EL (cell line): ENCODE measurements around the gene TFE3.
"Not testable (repeated sequence)": the region's sequence is repeated elsewhere in the genome, so short reads cannot be mapped to it uniquely, and the experiment has no call there.

Experiments used
- DNase-seq: peaks from one replicate; pipeline ENCODE4 v3.0.0-alpha.2; 2016

Gene TFE3

GRCh38 chrX:48999030-48999429 lies 44.1 kb downstream of the TFE3 start:
- DNase-seq: no peak

DNA sequence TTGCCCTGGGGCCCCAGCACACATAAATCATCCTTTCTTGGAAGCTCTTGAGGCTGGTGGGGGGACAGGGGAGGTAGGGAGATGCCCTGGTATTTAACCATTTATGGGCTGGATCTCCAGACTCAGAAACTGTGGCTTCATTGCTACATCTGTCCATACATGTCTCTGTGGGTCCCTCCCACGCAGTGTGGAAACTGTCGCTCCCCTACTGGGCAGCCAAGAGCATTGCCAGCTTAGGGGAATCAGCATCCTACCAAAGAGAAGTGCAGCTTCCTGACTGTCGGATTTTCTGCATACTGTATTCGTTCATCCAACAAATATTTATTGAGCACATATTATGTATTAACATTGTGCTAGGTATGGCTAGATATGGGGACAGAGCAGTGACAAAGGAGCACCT lies 44.8 kb downstream of the TFE3 start:
- DNase-seq: no peak

DNA sequence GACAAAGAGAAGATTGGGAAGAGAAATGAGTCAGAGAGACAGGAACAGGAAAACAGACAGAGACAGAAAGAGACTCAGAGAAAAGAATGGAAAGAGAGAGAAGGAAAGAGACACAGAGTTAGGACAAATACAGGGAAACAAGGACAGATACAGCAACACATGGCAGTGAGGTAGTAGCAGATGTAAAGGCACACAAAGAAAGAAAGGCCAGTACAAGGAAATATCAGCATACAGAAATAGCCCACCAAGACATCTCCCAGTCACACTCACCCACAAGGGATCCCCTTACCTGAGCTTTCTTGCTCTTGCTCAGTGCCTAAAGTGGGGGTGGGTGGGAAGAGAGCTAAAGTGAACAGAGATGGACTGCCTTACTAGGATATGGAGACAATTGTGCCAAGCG lies 45.3 kb downstream of the TFE3 start:
- no peak for DNase-seq

- no peak for DNase-seq
Measured at GRCh38 chrX:48997455-48997854, 45.7 kb downstream of the TFE3 start.

- no peak for DNase-seq
Measured at GRCh38 chrX:48996969-48997368, 46.2 kb downstream of the TFE3 start.

GRCh38 chrX:48992341-48992740 lies 50.8 kb downstream of the TFE3 start:
- no peak for DNase-seq

- DNase-seq: no peak
Measured at GRCh38 chrX:48989483-48989882, 53.7 kb downstream of the TFE3 start.

DNA sequence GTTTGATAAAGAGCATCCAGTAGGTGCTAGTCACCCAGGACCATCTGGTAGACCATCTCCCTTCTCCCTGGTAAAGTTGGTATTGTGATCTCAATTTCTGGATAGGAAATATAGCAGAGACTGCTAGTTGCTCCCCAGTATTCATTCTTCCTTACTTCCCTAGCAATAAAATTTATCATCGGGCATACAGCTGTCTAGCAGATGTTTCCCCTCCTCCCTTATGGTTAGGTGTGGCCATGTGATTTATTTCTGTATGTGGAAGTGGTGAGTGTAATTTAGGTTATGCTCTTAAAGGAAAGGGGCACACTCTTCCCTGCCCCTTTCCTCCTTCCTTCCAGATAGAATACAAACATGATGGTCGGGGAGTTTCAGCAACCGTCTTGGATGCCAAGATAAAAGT lies 59.3 kb downstream of the TFE3 start:
- no peak for DNase-seq

GRCh38 chrX:48983081-48983480 lies 60.1 kb downstream of the TFE3 start:
- no peak for DNase-seq

DNA sequence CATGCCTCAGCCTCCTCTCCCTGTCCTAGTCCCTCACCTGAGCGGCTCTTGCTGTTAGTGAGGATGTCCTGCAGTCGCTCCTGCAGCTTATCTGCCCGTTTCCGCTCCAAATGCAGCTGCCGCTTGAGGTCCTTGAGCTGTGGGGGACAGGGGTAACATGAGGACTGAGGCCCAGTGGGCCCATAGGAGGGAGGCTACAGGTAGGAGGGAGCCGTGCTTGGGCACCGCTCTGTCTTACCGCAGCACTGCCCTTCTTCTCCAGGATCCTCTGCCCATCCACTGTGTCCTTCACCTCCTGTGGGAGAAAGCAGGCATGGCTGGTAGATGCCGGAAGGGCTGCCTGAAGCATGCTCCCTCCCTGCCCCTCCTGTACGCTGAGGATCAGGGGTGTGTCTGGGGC lies 62.0 kb downstream of the TFE3 start:
- no peak for DNase-seq

DNA sequence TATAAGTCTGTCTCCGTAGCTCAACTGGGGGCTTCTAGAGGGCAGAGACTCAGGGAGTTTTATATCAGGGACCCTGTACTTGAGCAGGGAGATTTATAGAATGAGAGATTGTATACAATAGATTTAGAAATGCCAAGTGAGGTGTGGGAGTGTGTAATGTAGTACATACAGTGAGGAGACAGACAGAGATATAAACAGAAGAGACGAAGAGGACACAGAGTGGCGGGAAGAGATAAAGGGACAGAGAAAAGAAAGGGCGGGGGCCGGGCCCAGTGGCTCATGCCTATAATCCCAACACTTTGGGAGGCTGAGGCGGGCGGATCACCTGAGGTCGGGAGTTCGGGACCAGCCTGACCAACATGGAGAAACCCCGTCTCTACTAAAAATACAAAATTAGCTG lies 62.8 kb downstream of the TFE3 start:
- not testable (repeated sequence) for DNase-seq
